ENCODE data around the gene XPO4. TPM values are rescaled to one million over a fixed set of nuclear protein-coding genes. Genes with fewer than 3 reads are reported as not detected.

XPO4 gene
- polyA plus RNA-seq, 1 of the 3 experiments (the other 2 are of a cell fraction) = 4.2 TPM

GRCh38 chr13:20776751-20777150, 125.8 kb downstream of the XPO4 start (continued):
- TF ChIP-seq USF1 (IDR thresholded peaks at IDR 0.05; ENCODE audit: borderline replicate concordance, low read depth) = no peak
- no peak for TF ChIP-seq RXRA (IDR thresholded peaks at IDR 0.05; ENCODE audit: borderline replicate concordance, low read depth)
- TF ChIP-seq YY1 (IDR thresholded peaks at IDR 0.05; ENCODE audit: low read depth) = no peak
- TF ChIP-seq RAD21 (IDR thresholded peaks at IDR 0.05; ENCODE audit: low read length) = no peak

- H3K4me3 ChIP-seq (ENCODE audit: low read depth in 2 of 2, low read length in 1 of 2) = no peak overlapping the region
These were observed 126.6 kb downstream of the XPO4 start for GRCh38 chr13:20775961-20776360.

GRCh38 chr13:20774746-20775145, 127.8 kb downstream of the XPO4 start:
- Histone ChIP-seq H3K9ac (no peak overlapping the region), H3K36me3 (replicated peaks in 1 of 2; ENCODE audit: control insufficient read depth in 1 of 2, insufficient read depth in 2 of 2, low read length in 1 of 2) (peaks cover 1 to 22% of the 10 kb centered on the region in 2 experiments), H3F3A (replicated peaks; ENCODE audit: insufficient read depth) (no peaks in the 10 kb centered on the region), H3K79me2 (ENCODE audit: insufficient read depth) (no peaks in the 10 kb centered on the region; the same call in 1 of the 2 replicates), H3K4me3 (ENCODE audit: low read depth in 2 of 2, low read length in 1 of 2) (no peak overlapping the region), H4K20me1 (ENCODE audit: insufficient read depth) (no peaks in the 10 kb centered on the region), H3K27ac (ENCODE audit: low read depth in 2 of 2, low read length in 1 of 2) (no peak overlapping the region), H2AFZ (ENCODE audit: low read depth) (no peak overlapping the region), H3K4me1 (ENCODE audit: control insufficient read depth in 1 of 2, insufficient read depth in 2 of 2, low read depth in 1 of 2, low read length in 1 of 2) (peaks cover 0 to 9% of the 10 kb centered on the region in 2 experiments; a peak in 2 of 4 replicates), H3K9me2 (no peaks in the 10 kb centered on the region), H3K27me3 (ENCODE audit: insufficient read depth) (no peaks in the 10 kb centered on the region), H3K4me2 (no peak overlapping the region), H3K9me3 (peaks cover 6% of the 10 kb centered on the region; the same call in 1 of the 2 replicates)
- ChIA-PET POLR2A (no interaction called here), CTCF (no interaction called here)
- no peak for DNase-seq
- no peak for TF ChIP-seq ELF1 (IDR thresholded peaks at IDR 0.05)
- no peak for TF ChIP-seq CHD2 (IDR thresholded peaks at IDR 0.05; ENCODE audit: low read length, partially characterized antibody)
- TF ChIP-seq REST (IDR thresholded peaks at IDR 0.05; ENCODE audit: low read depth, low read length) = no peak
- TF ChIP-seq PBX3 (IDR thresholded peaks at IDR 0.05) = no peak
- TF ChIP-seq NRF1 (IDR thresholded peaks at IDR 0.05; ENCODE audit: low read depth, low read length) = no peak
- TF ChIP-seq RAD21 (IDR thresholded peaks at IDR 0.05; ENCODE audit: low read length) = no peak
- no peak for TF ChIP-seq POLR2AphosphoS5 (IDR thresholded peaks at IDR 0.05; ENCODE audit: low read depth, low read length)
- TF ChIP-seq SMC3 (IDR thresholded peaks at IDR 0.05; ENCODE audit: low read depth, low read length) = no peak
- no peak for TF ChIP-seq RCOR1 (IDR thresholded peaks at IDR 0.05; ENCODE audit: low read length)
- no peak for TF ChIP-seq RXRA (IDR thresholded peaks at IDR 0.05; ENCODE audit: borderline replicate concordance, low read depth)
- WGBS (ENCODE audit: low lambda C conversion rate) = 97% methylated on average over 1 of the region's 1 CpG

More at GRCh38 chr13:20775961-20776360, 126.6 kb downstream of the XPO4 start:
- Histone ChIP-seq H3K79me2 (ENCODE audit: insufficient read depth) (no peaks in the 10 kb centered on the region; the same call in 1 of the 2 replicates), H3K4me1 (ENCODE audit: control insufficient read depth in 1 of 2, insufficient read depth in 2 of 2, low read depth in 1 of 2, low read length in 1 of 2) (peaks cover 0 to 9% of the 10 kb centered on the region in 2 experiments; a peak in 2 of 4 replicates), H4K20me1 (ENCODE audit: insufficient read depth) (no peaks in the 10 kb centered on the region), H3K4me2 (no peak overlapping the region), H3K27ac (ENCODE audit: low read depth in 2 of 2, low read length in 1 of 2) (no peak overlapping the region), H3K9me3 (no peaks in the 10 kb centered on the region), H3K9ac (no peak overlapping the region), H3K9me2 (no peaks in the 10 kb centered on the region), H3F3A (replicated peaks; ENCODE audit: insufficient read depth) (no peaks in the 10 kb centered on the region), H3K36me3 (replicated peaks in 1 of 2; ENCODE audit: control insufficient read depth in 1 of 2, insufficient read depth in 2 of 2, low read length in 1 of 2) (peaks cover 7 to 15% of the 10 kb centered on the region in 2 experiments), H2AFZ (ENCODE audit: low read depth) (no peak overlapping the region), H3K27me3 (ENCODE audit: insufficient read depth) (no peaks in the 10 kb centered on the region)
- POLR2A ChIA-PET = no interaction called here
- CTCF ChIA-PET = no interaction called here
- 95% methylated on average over 2 of the region's 2 CpGs for WGBS (ENCODE audit: low lambda C conversion rate)
- TF ChIP-seq SMC3 (IDR thresholded peaks at IDR 0.05; ENCODE audit: low read depth, low read length) = no peak
- TF ChIP-seq FOSL2 (IDR thresholded peaks at IDR 0.05; ENCODE audit: borderline replicate concordance, low read depth) = no peak
- TF ChIP-seq NRF1 (IDR thresholded peaks at IDR 0.05; ENCODE audit: low read depth, low read length) = no peak
- no peak for TF ChIP-seq USF1 (IDR thresholded peaks at IDR 0.05; ENCODE audit: borderline replicate concordance, low read depth)
- no peak for TF ChIP-seq EP300 (IDR thresholded peaks at IDR 0.05; ENCODE audit: borderline replicate concordance in 1 of 2, low read depth in 1 of 2, low read length in 1 of 2)
- no peak for DNase-seq
